GM12878 (cell line): ENCODE measurements around the gene TSPAN31.

Experiments used
- ATF2 ChIP-seq: IDR thresholded peaks from 2 replicates; pipeline ENCODE4 v1.6.1; 2012; ENCODE audit warnings: low read length, inconsistent platforms
- HCFC1 ChIP-seq: fragments of 150-350 bp; IDR thresholded peaks from 2 replicates; pipeline ENCODE4 v1.6.1; 2014; ENCODE audit warnings: low read length
- PBX3 ChIP-seq: IDR thresholded peaks from 2 replicates; pipeline ENCODE4 v1.6.1; 2011; ENCODE audit warnings: mild to moderate bottlenecking, low read depth, low read length, moderate library complexity; ENCODE audit not compliant: insufficient replicate concordance
- RB1 ChIP-seq: fragments of 450-650 bp; formaldehyde crosslinking; IDR thresholded peaks from 2 replicates; pipeline ENCODE4 v1.6.1; 2017; ENCODE audit warnings: mild to moderate bottlenecking, borderline replicate concordance
- TF ChIP-seq, protein P1 (sequence below), 3 experiments: IDR thresholded peaks in 2 of 3; conservative IDR thresholded peaks in 1 of 3; 2 replicates each; pipeline ENCODE4 v1.5.1; 2011; ENCODE audit warnings: low read depth in 3 of 3, low read length in 3 of 3, mild to moderate bottlenecking in 3 of 3, control low read depth in 2 of 3, moderate library complexity in 2 of 3, inconsistent platforms in 1 of 3, mixed read lengths in 1 of 3; ENCODE audit not compliant: control insufficient read depth in 2 of 3, insufficient read depth in 1 of 3; ENCODE audit errors: extremely low read depth in 1 of 3

GRCh38 chr12:57726151-57726883 is 18.5 kb upstream of the TSPAN31 start:
- TF ChIP-seq, protein P1, sequence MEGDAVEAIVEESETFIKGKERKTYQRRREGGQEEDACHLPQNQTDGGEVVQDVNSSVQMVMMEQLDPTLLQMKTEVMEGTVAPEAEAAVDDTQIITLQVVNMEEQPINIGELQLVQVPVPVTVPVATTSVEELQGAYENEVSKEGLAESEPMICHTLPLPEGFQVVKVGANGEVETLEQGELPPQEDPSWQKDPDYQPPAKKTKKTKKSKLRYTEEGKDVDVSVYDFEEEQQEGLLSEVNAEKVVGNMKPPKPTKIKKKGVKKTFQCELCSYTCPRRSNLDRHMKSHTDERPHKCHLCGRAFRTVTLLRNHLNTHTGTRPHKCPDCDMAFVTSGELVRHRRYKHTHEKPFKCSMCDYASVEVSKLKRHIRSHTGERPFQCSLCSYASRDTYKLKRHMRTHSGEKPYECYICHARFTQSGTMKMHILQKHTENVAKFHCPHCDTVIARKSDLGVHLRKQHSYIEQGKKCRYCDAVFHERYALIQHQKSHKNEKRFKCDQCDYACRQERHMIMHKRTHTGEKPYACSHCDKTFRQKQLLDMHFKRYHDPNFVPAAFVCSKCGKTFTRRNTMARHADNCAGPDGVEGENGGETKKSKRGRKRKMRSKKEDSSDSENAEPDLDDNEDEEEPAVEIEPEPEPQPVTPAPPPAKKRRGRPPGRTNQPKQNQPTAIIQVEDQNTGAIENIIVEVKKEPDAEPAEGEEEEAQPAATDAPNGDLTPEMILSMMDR (IDR thresholded peaks at IDR 0.05 in 2 of 3, conservative IDR thresholded peaks at IDR 0.05 in 1 of 3; ENCODE audit: control insufficient read depth in 2 of 3, extremely low read depth in 1 of 3, insufficient read depth in 1 of 3, low read depth in 3 of 3, low read length in 3 of 3): no peak
- TF ChIP-seq HCFC1: no peak
- no peak for TF ChIP-seq PBX3
- no peak for TF ChIP-seq RB1
- no peak for TF ChIP-seq ATF2
